KBM-7 (cell line): ENCODE measurements around the gene APC2.

Experiments used
- DNase-seq: peaks from one replicate; pipeline ENCODE4 v3.0.0-alpha.2; 2015
- in situ Hi-C: fragments of 300-500 bp; cut with MboI; formaldehyde crosslinking; loops from 2 replicates; pipeline ENCODE4 v1.14.3; 2020; ENCODE audit warnings: low sequenced_read_pairs, low pct_unique_long_range_greater_than_20kb, mixed read lengths

The APC2 gene

DNA sequence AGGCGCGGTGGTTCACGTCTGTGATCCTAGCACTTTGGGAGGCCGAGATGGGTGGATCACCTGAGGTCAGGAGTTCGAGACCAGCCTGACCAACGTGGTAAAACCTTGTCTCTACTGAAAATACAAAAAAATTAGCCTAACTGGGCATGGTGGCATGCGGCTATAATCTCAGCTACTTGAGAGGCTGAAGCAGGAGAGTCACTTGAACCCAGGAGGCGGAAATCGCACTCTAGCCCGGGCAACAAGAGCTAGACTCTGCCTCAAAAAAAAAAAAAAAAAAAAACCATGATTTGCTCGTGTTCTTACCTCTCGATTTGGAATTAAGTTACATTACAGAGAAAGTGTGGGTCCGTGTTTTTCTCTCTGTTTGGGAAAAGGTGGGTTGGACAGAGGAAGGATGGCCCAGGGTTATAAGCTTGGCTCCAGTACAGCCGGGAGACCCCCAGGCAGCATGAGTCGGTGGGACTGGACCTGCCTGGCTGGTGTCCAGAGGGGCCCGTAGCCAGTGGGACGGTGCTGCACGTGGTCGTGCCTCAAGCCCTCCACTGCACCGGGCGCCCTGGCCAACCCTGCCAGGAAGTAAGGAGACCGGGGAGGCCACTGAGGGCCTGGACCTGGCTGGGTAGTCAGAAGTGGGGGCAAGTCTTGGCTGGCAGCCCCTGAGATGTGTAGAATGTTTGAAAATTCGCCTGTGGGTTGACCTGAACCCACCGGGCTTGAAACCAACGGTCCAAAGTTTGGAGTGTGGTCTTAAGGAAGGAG, 8.1 kb upstream of the APC2 start:
- DNase-seq = no peak

DNA sequence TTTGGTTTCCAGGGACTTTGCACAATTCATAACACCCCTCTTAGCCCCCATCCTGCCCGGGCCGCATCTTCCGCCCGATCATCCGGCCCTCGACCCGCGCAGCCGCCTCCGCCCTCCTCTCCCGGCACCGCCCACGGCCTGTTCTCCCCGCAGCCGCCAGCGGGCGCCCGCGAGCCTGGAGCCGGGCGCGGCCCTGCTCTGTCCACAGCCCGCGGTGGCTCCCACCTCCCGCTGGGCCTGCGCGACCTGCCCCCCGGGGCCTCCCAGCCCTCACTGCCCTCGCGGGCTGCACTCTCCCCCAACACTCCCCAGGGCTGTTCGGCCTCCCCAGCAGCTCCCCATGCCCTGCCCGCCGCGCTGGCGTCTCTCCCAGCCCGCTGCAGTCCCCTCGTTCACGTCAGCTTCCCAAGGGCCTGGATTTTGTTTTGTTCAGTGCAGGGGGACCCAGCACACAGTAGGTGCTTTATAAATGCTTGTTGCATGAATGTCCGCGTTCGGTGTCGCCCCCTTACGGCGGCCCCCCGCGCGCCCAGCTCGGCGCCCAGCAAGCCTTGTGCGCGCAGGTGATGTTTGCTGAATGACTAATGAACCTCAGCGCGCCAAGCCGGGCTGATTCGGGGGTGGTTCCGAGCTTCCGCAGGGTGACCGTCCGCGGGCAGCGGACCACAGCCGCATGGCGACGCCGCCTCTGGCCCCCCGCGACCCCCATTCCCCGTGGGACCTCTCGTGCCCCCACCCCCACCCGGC, 4.6 kb upstream of the APC2 start:
- in situ Hi-C loops = no loop called here
- DNase-seq = peak; percentile 80

More for the DNA sequence above, 8.1 kb upstream of the APC2 start:
- in situ Hi-C loops = no loop called here

DNA sequence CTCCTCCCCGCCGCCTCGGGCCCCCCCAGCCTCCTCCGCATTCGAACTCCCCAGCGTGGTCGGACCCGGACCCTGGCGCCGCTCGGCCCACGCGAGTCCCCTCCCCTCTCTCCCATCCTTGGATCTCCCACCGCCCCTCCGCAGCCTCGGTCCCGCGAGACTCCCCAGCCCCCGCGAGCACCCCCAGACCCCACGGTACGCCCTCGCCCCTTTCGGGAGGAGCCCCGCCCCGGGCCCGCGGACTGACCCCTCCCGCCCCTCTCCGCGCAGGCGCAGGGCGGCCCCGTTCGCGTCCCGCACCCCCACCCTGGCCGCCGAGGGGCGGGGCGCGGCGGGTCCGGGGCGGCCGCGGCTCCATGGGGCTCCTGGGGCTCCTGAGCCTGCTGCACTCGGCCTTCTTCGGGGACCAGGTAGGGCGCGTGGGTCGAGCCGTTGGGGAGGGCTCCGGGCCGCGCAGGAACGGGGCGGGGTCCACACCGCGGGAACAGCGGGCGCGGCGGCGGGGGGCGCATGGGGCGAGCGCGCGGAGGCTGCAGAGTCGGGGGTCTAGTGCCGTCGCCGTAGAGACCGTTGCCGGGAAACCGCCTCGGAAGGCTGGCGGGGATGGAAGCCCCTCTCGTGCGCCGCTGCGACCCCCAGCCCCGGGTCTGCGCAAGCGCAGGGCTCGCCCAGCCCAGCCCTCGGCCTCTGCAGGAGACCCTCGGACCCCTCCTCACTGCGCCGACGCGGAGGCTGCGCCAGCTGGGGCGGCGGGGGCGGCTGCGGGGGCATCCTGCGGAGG, 3.8 kb upstream of the APC2 start:
- in situ Hi-C loops = no loop called here
- DNase-seq = no peak

DNA sequence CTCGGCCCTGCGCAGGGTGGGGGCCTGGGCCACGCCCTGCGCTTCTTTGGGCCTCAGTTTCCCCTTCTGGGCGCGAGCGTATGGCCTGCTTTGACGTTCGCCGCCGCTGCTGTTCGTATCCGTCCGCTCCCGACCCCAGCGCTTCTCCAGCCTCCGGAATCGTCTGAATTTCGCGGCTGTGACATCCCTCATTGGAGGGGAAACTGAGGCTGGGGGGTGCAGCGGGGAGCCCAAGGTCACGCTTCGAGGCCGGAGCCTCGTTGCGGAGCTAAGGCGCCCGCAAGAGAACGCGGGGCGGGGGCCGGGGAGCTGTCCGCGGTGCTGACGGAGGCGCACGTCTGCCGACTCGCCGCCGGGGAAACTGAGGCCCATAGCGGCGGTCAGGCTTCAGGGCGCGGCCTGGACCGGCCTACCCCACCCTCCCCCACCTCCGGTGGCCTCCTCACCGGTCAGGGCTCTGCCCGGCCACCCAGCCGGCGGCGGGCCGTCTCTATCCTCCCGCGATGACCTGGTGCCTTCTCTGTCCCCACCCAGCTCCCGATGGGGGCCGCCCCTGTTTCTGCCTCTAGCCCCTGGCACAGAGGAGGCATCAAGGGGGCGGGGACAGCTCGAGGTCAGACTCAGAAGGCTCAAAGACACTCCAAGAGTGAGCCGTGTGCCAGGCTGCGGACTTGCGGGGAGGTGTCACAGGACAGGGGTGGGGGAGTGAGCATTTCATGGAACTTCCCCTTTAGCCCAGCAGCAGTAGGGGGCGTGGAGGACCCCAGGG, 3.0 kb upstream of the APC2 start:
- in situ Hi-C loops = no loop called here

DNA sequence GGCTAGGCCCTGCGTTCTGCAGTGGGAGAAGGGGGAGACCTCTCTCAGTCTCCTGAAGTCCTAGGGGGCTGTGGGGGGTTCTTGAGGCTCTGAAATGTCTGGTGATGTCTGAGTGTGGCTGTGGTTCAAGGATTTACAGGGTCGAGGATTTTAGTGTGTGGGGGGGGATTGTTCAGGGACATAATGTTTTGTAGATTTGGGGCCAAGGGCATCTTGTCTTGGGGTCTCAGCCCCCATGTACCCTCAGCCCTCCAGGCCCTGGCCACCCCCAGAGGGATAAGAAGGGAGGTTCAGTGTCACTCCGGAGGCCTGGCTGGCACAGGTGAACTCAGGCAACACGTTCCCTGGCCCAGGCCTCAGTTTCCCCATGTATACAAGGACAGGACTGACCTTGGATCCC, 2.4 kb upstream of the APC2 start:
- in situ Hi-C loops = no loop called here
- no peak for DNase-seq

More for the DNA sequence above, 3.0 kb upstream of the APC2 start:
- DNase-seq = peak; percentile 45

DNA sequence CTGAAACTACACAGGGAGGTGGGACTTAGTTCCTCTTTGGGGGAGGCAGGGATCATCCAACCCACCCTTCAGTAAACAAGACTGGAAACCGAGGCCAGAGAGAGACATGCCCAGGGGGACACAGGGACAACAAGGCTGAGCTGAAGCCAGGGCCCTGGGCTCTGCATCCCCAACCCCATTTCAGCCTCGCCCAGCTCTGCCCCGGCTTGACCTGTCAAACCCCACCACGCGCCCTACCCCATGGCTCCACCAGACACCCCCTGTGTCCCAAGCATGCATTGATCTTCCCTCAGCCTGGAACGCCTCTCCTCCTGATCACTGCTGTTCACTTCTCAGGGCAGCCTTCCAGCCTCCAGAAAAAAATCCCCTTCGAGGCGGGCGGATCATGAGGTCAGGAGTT, 2.0 kb upstream of the APC2 start:
- no peak for DNase-seq
- in situ Hi-C loops = no loop called here

DNA sequence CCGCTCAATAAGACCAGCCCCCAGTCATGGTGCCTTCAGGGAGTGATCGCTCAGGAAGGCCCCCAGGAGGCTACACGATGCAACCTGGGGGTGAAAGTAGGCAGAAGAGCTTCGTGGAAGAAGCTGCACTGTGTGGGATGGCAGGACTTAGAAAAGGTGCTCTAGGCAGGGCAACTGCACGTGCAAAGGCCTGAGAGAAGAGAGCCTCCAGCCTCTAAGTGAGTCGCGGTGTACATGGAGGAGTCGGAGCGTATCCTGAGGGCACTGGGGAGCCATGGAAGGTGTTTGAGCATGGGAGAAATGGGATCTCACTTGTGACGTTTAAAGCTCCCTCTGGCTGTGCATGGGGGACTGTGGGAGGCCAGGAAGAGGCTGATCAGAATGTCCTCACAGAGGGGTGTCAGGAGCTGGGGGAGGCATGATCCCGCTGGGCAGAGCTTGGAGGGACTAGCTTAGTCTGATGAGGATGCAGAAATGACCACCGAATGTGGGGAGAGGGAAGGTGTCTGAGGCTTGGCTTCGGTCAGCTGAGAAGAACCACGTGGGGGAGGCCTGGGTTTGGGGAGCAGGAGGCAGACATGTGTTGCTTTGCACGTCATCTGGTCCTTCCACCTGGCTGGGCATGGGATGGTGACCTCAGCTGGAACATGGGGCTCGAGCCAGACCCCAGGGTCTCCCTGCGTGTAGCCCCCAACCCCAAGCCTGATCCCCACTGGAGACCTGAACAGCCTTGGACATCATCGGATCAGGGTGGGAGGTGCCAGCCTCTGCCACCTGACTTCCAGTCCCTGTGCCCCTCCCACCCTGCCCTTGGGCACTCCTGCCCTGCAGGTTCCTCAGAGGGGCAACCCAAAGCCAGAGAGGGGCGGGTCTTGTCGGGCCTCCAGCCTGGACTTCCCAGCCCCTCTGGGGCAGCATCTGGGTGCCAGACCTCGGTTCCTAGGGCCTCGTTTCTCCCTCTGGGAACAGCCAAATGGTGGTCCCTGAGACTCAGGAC, 1.1 kb downstream of the APC2 start:
- DNase-seq = no peak
- in situ Hi-C loops = no loop called here

DNA sequence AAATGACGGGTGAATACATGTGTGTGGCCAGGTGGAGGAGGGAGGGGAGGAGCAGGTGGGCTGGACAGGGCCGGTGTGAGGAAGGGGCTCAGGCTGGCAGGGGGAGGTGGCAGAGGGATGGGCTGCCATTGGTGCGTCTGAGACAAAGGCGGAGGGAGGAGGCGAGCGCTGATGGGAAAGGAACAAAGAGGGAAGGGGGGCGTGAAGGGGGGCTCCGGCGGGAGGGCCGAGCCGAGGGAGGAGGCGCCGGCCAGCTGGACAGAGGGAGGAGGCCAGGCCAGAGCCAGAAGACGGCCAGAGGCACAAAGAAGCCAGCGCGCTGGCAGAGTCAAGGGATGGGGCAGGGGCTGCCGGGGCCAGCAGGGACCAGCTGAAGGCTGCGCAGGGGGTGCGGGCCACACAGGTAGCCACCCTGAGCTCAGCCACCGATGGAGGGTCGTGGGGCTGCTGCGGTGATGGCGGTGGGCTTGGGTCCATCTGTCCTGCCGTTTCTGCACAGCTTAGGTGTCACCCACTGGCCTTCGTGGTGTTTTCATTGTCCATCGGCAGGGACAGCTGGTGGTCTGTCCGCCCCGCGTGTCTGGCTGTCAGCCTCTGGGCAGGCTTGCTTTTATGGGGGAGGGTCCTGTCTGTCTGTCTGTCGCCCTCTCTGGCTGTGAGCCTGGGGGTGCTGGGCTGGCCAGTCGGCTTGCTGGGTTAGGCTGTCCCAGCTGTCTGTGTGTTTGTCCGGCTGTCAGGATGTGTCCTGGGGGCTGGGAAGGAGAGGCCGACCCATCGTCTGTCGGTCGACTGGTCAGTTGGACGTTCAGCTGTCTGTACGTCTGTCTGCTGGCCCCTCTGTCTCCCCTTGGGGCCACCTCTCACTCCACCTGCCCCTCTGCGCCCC, 2.2 kb downstream of the APC2 start:
- in situ Hi-C loops = no loop called here
- no peak for DNase-seq

DNA sequence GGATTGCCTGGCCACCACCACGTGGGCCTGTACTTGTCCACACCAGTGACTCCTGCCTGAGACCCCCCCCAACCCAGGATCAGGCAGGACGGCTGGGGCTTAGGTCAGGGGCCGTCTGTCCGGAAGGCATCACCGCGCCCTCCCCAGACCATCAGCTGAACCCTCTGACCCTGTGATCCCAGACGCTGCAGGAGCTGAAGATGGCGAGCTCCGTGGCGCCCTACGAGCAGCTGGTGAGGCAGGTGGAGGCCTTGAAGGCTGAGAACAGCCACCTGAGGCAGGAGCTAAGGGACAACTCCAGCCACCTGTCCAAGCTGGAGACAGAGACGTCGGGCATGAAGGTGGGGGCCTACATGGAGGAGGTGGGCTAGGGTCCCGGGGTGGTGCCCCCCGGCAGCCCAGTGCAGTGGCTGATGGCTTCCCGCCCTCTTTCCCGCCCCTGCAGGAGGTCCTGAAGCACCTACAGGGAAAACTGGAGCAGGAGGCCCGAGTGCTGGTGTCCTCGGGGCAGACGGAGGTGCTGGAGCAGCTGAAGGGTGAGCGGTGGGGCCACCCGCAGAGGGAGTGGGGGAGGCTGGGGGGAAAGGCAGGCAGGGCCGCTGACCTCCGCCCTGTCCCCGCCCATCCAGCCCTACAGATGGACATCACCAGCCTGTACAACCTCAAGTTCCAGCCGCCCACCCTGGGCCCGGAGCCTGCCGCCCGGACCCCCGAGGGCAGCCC, 3.0 kb downstream of the APC2 start:
- no peak for DNase-seq
- in situ Hi-C loops = no loop called here

DNA sequence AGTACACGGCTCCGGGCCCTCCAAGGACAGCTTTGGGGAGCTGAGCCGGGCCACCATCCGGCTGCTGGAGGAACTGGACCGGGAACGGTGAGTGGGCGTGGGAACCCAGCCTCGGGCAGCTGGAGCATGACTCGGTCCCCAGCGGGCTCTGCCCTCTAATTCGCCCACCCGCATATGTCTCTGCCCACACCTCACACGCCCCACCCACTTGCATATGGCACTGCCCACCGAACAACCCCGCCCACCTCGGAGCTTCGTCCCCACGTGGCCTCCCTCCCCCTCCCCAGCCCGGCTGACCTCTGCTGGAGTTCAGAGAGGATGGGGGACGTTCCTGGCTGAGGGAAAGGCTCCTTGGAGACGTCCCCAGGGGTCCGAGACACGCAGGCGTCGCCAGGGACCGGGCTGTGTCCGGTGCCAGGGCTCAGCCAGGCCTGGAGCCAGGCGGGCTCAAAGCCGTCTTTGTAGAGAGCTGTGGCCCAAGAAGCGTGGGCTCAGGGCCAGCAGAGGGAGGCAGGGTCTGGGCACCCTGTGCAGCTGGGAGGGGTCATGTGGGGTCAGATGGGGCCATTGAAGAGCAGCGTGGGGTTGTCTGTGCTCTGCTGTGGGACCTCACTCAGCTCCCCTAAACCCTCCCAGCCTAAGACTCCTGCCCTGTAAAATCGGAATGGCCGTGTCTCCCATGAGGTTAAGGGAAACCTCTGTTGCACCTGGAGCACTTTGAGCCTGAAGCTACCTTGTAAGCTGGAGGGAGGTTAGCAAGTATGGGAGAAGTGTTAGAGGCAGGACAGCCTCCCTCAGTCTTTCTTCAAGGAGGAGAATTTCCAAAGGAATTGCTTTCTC, 3.8 kb downstream of the APC2 start:
- in situ Hi-C loops = no loop called here
- DNase-seq = peak; percentile 52

DNA sequence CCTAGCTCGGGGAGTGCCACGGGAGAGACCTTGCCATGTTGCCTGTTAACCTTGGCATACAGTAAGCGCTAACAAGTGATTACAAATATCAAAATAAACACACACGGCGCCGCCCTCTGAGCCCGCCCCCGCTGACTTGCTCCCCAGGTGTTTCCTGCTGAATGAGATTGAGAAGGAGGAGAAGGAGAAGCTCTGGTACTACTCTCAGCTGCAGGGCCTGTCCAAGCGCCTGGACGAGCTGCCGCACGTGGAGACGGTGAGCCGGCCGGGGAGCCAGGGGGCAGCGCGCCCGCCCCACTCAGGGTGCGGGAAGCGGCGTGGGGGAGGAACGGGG, 5.0 kb downstream of the APC2 start:
- in situ Hi-C loops = no loop called here
- DNase-seq = peak; percentile 75

DNA sequence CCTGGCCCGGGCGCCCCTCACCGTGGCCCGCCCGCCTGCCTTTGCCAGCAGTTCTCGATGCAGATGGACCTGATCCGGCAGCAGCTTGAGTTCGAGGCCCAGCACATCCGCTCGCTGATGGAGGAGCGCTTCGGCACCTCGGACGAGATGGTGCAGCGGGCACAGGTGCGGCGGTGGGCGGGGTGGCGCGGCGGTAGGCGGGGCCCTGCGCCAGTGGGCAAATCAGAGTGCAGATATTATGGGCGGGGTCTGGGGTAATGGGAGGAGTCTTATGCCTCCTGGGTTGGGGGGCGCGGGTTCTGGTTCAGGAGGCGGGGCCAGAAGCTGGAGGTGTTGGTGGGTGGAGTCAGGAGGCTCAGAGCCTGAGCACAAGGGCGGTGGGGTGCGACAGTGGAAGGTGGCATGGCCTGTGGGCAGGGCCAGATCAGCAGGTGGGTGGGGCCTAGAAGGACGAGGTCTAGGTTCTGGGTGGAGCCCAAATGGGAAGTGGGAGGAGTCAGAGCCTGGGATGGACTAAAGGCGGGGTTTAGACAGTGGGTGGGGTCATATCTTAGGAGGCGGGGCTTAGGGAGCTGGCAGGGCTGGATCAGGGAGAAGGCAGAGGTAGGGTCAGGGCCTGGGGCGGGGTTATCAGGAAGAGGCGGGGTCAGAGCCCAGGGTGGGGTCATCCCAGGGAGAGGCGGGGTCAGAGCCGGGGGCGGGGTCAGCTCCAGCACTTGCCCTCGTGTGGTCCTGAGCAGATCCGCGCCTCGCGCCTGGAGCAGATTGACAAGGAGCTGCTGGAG, 5.6 kb downstream of the APC2 start:
- in situ Hi-C loops = no loop called here
- peak; percentile 95 for DNase-seq

DNA sequence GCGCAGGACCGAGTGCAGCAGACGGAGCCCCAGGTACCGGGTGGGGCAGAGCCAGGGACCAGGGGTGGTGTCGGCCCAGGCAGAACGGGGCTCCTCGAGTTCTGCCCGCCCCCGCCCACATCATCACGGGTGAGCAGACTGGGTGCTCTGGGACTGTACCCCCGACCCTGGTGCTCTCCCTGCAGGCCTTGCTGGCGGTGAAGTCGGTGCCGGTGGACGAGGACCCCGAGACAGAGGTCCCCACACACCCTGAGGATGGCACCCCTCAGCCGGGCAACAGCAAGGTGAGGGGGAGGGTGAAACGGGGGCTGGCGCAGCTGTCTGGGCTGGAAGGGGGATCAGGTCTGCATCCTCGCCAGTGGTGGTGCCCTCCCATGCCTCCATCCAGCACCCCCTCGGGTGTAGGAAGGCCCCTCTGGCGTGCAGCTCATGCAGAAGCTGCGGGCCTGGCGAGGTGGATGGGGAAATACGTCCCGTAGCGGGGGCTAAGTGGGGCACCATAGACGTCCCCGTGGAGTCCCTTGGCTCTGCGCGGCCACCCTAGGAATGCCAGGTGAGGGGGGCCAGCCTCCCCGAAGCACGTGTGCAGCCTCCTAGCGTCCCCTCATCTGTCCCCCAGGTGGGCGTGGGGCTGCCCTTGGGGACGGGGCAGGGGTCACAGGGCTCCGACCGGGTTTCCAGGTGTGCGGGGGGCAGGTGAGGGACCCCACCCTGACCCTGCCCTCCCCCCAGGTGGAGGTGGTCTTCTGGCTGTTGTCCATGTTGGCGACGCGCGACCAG, 6.4 kb downstream of the APC2 start:
- in situ Hi-C loops = no loop called here
- no peak for DNase-seq

DNA sequence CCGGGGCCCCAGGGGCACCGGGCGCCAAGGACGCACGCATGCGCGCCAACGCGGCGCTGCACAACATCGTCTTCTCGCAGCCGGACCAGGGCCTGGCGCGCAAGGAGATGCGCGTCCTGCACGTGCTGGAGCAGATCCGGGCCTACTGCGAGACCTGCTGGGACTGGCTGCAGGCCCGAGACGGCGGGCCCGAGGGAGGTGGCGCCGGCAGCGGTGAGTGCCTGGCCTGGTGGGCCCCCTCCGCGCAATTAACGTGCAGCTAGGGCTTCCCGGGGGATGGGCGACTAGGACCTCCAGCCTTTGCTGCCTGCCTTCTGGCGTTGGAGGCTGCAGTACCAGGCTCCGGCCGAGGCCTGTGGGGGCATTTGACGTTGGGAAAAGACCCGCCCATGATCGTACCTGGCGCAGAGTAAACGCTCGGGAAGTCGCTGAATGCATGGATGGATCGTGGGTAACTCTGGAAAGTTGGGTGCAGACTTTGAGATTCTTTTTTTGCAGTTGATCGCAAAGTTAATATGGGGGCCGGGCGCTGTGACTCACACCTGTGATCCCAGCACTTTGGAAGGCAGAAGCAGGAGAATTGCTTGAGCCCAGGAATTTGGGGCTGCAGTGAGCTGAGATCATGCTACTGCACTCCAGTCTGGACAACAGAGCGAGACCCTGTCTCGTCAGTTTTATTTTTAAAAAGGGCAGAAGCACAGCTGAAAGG, 7.3 kb downstream of the APC2 start:
- in situ Hi-C loops = no loop called here
- DNase-seq = no peak
